GM18508 (cell line): ENCODE results near the gene SDHC.

Experiments used
- ATAC-seq: cut with Tn5 transposase; IDR thresholded peaks from one replicate; pipeline ENCODE4 v1.9.1; 2021; ENCODE audit warnings: moderate number of reproducible peaks; ENCODE audit not compliant: insufficient read depth, unreplicated experiment

Gene SDHC, protein sequence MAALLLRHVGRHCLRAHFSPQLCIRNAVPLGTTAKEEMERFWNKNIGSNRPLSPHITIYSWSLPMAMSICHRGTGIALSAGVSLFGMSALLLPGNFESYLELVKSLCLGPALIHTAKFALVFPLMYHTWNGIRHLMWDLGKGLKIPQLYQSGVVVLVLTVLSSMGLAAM

DNA sequence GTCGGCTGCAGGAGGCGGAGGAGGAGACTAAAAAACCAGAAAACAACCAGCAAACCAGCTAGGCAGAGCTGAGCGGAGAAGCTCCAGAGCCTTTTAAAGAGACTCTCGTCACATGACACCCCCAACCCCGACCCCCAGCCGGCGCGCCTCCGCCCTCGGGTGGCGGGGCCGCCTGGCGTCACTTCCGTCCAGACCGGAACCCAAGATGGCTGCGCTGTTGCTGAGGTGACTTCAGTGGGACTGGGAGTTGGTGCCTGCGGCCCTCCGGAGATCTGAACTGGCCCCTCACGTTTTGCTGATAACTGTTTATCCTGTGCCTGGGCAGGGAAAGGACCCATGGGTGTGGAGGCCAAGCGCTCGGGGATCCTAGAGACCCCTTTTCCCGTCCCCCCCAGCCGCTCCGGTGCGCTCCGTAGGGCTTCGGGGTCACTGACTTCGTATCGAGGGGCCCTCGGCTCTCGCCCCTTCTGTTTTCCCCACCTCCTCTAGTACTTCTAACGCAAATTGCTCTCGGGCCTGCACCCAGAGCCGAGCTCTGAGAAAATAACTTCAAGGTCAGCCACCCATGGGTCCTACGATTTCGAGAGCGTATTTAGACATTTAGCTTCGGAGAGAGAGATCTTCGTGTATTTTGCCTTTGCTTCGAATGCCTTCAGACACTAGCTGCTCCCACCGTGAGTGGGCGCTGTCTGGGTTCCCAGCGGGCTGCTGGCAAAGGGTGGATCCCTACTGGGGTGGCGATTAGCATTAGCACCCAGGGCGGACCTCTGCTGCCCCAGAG lies at the start of gene SDHC:
TSS of gene SDHC (plus strand) at position 181 of the 781 bp plus-strand sequence. CDS start at position 206, 25 bp downstream.
- peak; percentile 75 for ATAC-seq

DNA sequence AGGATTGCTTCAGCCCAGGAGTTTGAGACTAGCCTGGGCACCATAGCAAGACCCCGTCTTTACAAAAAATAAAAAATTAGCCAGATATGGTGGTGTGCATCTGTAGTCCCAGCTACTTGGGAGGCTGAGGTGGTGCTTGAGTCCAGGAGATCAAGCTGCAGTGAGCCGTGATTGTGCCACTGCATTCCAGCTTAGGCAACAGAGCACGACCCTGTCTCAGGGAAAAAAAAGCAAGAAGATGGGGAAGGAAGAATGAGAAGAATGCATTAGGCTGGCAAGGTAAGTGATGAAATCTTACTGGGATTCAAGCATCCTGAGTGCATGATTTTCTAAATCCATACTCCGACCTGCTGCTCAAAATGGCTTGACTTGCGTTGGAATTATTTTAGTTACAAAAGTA lies 48.9 kb upstream of the SDHC start:
- no peak for ATAC-seq

DNA sequence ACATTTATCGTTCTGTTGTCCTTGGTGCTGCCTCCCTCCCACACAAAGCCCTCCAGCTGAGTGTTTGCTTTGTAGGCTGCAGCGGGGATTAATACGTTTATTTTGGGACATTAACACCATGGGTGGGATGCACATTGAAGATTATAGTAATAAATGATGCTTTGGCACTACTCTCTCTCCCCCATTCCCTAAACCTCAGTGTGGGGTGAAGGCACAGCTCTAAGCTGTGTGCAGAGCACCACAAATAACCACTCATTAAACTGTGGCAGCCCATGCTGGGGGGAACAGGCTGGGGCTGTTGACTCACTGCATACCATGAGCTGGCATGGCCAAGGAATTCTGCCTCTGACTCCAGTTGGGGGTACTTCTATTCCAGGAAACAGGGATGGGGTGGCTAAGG lies 48.0 kb upstream of the SDHC start:
- ATAC-seq = no peak

DNA sequence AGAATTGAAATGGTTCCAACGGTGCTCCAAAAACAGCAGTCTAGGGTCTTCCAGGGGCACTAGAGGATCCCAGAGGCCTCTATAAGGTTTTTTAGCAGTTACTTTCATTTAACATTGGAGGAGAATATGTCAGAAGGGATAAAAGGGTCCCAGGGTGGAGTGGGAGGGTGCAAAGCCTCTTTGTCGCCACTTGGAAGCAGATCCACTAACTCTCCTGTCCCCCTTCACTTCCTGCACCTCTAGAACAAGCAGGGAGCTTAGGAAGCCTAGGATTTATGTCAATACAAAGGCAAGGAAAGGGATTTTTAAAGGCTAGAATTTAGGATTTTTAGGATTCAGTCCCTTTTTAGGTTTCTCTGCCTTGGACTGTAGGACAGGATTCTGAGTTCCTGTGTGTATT lies 47.3 kb upstream of the SDHC start:
- no peak for ATAC-seq

DNA sequence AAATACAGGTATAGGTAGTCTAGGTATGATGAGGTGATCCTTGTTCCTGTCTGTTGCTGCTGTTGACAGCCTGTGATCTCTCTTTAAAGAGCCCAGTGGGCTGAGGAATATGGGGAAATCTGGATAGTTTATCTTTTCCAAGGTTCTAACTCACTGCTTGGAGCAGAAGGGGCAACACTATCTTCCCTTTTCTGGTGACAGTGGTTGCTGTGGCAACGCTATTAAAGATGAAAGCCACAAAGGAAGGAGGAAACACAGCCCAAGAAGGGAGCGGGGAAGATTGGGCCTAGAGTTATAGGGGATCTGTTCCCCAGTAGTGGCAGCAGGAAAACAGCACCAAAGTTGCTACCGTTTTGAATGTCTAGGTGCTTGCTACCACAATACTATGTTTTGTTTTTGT lies 46.9 kb upstream of the SDHC start:
- no peak for ATAC-seq

DNA sequence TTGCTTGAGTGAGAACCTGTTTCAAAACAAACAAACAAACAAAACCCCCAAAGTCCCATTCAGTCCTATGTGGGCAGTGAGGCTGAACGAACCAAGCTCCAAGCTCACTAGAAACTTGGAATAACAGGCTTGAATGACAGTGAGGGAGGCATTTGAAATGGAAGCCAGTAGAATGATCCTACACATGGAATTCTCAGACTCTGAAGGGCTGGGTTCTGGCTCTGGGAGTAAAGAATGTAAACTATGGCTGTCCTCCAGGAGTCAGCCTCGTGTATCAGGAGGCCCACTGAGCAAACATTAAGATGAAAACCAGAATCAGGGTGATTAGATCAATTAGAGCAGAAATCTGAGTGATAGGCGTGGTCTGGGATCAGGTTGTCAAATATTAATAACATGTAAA lies 40.8 kb upstream of the SDHC start:
- ATAC-seq = no peak

DNA sequence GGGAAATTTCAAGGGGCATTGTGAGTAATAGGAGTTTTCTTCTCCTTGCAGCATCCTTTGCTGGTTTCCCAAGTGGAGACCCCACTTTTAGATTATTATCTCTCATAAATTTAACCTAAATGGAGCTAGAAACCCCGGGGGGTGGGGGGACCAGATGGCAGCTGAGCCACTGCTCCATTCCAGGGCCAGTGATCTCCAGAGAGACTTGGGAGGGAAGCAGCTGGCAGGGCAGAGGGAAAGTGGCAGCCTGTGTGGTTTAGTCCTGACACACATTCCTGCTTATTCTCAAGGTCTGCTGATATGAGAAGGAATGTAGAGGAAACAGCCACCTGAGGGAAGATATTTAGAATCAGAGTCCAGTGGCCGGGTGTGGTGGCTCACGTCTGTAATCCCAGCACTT lies 39.3 kb upstream of the SDHC start:
- no peak for ATAC-seq

DNA sequence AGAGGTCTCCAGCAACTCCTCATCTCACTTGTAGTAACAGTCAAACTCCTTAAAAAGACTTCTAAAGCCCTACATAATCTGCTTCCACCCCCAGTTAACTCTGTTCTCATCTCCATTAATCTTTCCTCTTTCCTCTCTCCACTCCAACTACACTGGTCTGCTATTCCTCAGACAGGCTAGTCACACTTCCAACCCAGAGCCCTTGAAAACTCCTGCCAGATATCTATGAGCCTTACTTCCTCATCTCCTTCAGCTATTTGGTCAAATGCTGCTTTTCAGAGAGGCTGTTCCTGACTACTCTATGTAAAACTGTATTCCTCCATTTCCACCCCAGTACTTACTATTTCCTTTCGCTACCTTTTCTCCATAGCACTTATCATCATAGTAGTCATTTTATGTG lies 31.2 kb upstream of the SDHC start:
- ATAC-seq = no peak

DNA sequence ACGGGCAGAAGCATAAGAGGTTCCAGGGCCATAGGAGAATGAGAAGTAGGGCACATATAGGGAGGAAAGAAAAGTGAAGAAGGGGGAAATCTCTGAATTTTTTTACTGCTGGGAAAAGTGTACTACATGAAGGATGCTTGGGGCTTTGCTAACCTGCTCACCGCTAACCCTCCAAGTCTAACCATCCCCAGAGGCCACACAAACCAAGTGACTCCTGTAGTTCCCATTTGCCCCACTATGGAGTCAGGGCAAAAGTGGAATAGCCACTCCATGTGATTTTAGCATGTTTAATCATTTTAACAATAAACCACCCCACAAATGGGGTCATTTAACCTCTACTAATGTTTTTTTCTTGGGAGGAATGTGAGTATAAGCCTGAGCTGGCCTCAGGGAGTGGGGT lies 29.1 kb upstream of the SDHC start:
- no peak for ATAC-seq

DNA sequence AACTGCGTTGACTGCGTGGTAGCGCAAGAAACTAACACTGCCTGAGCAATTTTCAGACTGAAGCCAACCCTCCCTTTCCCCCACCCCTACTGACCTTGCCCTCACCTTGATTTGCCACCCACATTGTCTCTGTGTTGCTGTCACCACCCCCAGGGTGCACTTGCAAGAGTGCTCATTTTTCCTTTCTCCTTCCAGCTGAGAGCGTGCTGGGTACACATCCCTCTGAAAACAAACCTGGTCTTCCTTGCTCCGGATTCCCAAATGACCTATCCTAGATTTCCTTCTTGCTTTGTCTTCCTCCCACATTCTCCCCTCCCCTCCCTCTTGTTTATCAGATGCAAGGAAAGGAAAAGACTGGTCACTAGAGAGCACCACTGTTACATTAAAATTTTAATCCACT lies 28.7 kb upstream of the SDHC start:
- no peak for ATAC-seq

DNA sequence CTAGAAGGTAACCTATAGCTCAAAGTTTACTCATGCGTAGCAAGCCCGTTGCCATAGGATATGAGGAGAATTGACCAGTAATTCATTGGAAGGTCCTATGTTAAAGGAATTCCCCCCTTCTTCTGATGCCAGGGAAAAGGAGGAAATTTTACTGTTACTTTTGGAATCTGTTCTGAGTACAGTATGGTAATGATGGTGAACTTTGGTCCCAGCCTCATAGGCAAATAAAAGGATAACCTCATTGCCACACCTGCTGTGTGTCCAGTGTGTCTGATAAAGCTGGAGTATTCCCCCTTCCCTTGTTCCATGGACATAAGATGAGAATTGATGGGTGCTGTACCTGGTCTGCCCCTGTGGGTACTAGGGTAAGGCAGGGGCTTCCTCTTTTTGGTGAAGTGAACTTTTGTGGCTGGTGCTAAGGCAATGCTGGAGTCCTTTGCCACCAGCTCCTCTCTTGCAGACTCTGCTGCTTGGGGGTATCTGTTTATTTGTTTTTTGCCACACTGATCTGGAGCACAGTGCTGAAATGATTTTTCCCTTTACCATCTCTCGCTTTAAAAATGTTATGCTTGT lies 26.6 kb upstream of the SDHC start:
- ATAC-seq = no peak

DNA sequence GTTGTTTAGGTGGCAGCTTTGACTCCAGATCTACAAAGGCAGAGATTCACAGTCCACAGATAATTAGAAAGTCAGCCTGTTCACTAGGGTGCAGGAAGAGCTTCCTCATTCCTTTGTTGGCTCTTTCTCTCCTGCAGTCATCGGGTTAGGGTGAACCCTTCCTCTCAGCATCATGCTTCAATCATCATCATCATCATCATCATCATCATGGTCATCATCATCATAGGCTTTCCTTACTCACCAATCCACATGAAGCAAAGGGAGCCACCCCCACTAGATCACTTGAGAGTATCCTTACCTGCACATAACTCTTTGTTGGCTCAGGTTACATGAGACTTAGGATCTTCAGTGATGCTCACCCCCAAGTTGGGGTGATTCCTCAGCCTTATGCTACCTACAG lies 23.4 kb upstream of the SDHC start:
- no peak for ATAC-seq

DNA sequence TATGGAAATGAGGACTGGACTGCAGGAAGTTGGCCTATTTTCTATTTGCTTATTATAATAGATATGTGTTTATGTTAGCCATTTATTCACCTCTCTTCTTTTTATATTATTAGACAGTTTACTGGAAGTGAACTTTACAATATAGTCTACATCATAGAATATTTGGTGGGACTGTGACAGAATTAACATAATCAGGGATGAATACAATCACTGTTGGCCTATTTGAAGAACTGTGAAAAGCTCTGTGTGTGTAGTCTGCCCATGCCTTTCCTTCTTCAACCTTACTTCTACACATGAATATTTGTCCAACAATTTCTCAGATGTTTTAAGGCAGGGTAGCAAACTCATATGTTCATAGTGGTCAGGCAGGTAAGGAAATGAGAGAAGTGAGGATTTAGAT lies 16.8 kb upstream of the SDHC start:
- no peak for ATAC-seq

DNA sequence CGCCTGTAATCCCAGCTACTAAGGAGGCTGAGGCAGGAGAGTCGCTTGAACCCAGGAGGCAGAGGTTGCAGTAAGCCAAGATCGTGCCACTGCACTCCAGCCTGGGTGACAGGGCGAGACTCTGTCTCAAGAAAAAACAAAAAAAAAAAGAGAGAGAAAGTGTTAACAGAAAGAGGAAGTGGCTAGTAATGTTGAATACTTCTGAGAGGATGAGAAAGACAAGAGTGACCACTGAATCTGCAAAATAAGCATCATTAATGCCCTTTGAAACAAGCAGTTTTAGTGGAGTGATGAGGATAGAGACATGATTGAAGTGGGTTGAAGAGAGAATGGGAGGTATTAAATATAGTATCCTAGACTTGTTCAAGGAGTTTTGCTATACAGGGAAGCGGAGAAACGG lies 16.1 kb upstream of the SDHC start:
- peak; percentile 45 for ATAC-seq

DNA sequence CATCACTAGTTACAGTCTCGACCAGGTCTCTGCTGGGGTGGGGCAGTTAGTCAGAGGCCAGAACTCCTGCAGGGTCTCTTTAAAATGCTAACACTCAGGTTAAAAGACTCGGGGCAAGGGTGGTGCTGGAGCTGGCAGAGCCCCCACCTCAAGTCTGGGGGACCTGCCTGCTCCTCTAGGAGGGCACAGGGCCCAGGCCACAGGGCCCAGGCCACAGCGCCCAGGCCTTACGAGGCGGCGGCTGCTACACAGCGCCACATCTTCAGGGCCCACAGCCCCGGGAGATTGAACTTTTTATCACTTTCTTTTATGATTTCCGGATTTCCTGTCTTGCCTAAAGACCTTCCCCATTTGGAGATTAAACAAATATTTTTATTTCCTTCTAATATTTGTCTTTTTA lies 14.8 kb upstream of the SDHC start:
- ATAC-seq = no peak

DNA sequence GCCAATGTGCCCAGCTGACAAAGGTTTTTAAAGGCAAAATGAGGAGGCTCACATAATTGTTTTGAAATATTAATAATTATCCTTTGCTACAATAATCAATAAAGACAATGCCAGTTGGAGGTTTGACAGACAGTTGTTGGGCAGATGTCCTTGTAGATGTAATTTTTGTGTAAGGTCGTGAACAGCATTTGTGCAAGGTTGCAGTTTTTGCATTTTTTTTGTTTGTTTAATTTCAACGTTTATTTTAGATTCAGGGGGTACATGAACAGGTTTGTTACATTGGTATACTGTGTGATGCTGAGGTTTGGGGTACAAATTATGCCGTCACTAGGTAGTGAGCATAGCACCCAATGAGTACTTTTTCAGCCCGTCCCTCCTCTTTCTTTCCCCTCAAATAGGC lies 13.7 kb upstream of the SDHC start:
- ATAC-seq = no peak

DNA sequence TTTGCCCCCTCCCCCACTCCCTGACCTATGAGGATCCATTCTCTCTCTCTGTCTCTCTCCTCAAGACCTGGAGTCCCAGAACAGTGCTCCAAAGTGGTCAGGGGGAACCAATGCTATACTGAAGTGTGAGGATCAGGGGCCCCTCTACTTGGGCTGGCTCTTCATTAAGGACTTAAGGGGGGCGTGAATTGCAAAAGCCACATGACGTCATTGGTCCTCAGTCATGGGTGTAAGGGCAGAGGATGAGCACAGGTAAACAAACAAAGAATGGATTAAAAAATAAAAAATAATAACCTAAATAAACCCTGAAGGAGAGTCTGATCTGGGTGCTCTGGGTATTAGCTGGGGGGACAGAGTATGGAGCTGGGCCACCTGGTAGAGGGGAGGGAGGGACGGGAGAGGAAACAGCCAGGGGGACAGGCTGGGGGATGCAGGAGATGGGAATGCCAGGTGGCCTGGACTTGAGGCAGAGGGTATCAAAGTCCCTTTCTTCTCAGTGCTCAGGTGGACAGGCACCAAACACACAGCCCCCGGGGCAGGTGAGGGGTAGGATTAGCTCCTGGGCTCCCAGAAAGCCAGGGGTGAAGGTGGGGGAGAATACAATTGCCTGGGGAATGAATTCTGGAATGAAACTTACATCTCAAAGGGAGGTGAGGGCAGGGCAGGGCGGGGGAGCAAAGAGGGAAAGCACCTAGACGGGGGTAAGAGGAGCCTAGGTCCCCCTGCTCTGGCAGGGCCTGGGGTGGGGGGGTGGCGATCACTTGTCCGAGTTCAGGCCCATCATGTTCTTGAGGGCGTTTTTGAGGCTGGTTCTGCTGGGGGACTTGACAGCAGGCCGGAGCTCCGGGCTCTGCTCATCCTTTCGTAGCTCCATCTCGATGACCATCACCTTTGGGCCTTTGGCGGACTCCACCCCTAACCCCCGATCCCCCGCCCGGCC lies 9.0 kb upstream of the SDHC start:
- no peak for ATAC-seq

DNA sequence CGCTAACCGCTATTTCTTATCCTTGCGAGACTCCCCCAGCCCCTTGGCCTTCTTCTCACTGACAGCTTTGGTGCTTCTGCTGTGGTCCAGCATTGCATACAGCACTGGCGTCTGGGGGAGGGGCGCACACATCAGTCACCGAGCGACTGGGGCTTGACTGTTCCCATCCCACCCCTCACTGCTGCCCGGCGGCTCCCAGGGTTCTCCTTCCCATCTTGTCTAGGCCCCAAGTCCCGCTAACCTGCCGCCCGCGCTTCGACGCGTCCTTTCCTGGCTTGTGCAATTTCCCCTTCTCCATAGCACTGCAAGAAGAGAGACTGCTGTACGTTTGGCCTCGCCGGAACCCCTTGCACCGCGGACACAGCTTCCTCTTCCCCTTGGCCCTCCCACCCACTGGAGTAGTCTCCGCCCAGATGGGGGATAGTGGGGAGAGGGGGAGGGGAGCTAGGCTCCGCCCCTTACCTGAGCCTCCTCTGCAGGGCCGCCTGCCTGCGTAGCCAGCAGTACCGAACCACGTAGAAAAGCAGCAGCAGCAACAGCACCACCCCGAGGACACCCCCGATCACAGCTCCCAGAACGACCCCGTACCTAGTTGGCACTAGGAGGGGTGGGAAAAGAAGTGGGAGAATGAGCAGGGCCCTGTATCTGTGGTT lies 8.2 kb upstream of the SDHC start:
- ATAC-seq = no peak

DNA sequence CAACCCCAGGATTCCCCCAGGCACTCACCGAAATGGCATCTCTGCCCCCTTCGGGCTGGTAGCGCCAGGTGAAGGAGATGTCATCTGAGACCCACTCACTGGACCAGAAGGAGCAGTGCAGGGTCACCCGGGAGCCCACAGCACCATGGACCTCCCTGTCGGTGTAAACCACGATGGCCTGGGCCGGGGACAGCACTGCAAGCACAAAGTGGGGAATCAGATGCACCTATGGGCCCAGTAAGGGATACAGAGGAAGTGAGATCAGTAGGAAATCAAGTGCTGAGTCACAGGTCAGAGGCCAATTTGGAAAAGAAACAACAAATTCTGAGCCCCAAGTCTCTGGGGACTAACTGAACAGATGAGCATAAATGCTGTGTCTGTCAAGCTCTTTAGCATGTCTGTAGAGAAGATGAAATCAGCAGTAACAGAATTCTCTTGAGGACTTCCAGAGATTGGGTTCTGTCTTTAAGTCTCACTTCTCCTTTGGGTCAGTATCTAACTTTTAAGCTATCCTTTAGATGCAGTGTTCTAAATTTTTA lies 6.9 kb upstream of the SDHC start:
- no peak for ATAC-seq
